ENCODE results near the gene ARAP3.
"Not testable (repeated sequence)": the region's sequence is repeated elsewhere in the genome, so short reads cannot be mapped to it uniquely, and the experiment has no call there.

Gene ARAP3

GRCh38 chr5:141618804-141619554 is 63.1 kb downstream of the ARAP3 start, which contains the start of gene DIAPH1:
Gene DIAPH1, minus strand, starts transcription at chr5:141619000. Its CDS starts 86 bp downstream, at chr5:141618914.
- in situ Hi-C loops (cut with MboI; ENCODE audit: low sequenced_read_pairs), result no loop called here

GRCh38 chr5:141618030-141618803 is 63.8 kb downstream of the ARAP3 start:
- in situ Hi-C loops (cut with MboI; ENCODE audit: low sequenced_read_pairs), result no loop called here

GRCh38 chr5:141617682-141618029 is 64.4 kb downstream of the ARAP3 start:
- in situ Hi-C loops (cut with MboI; ENCODE audit: low sequenced_read_pairs), result no loop called here

- in situ Hi-C loops (cut with MboI; ENCODE audit: low sequenced_read_pairs), result no loop called here
Observed at GRCh38 chr5:141617128-141617527, 64.9 kb downstream of the ARAP3 start.

- in situ Hi-C loops (cut with MboI; ENCODE audit: low sequenced_read_pairs), result no loop called here
Observed at GRCh38 chr5:141615991-141616720, 65.9 kb downstream of the ARAP3 start.

- in situ Hi-C loops (cut with MboI; ENCODE audit: low sequenced_read_pairs), result no loop called here
Observed at GRCh38 chr5:141613344-141613743, 68.7 kb downstream of the ARAP3 start.

GRCh38 chr5:141611289-141611688 is 70.7 kb downstream of the ARAP3 start:
- in situ Hi-C loops (cut with MboI; ENCODE audit: low sequenced_read_pairs), result no loop called here

GRCh38 chr5:141609921-141610320 is 72.1 kb downstream of the ARAP3 start:
- in situ Hi-C loops (cut with MboI; ENCODE audit: low sequenced_read_pairs), result not testable (repeated sequence)

- in situ Hi-C loops (cut with MboI; ENCODE audit: low sequenced_read_pairs), result no loop called here
Observed at GRCh38 chr5:141609044-141609443, 73.0 kb downstream of the ARAP3 start.

GRCh38 chr5:141608557-141608956 is 73.5 kb downstream of the ARAP3 start:
- in situ Hi-C loops (cut with MboI; ENCODE audit: low sequenced_read_pairs), result no loop called here

- in situ Hi-C loops (cut with MboI; ENCODE audit: low sequenced_read_pairs), result no loop called here
Observed at GRCh38 chr5:141608046-141608445, 74.0 kb downstream of the ARAP3 start.

GRCh38 chr5:141605523-141606277 is 76.3 kb downstream of the ARAP3 start:
- in situ Hi-C loops (cut with MboI; ENCODE audit: low sequenced_read_pairs), result no loop called here

GRCh38 chr5:141603923-141604717 is 77.9 kb downstream of the ARAP3 start:
- in situ Hi-C loops (cut with MboI; ENCODE audit: low sequenced_read_pairs), result no loop called here

Measured in hTERT RPE-1 (cell line).